ENCODE data around the gene RILP.

RILP gene

GRCh38 chr17:1627182-1627981, 22.3 kb downstream of the RILP start:
- Histone ChIP-seq H3K4me3 (replicated peaks; ENCODE audit: low read depth, low read length) (peak overlapping the region; percentile 84), H3K27me3 (replicated peaks; ENCODE audit: control insufficient read depth, insufficient read depth, low read length) (no peaks in the 10 kb centered on the region), H3K36me3 (ENCODE audit: control insufficient read depth, insufficient read depth, low read length) (peaks cover 4% of the 10 kb centered on the region)
- TF ChIP-seq CTCF (IDR thresholded peaks at IDR 0.05; ENCODE audit: insufficient read depth, low read length, poor library complexity, severe bottlenecking), result no peak
- peak; percentile 66 for DNase-seq (ENCODE audit: extremely low read depth, insufficient read length)

GRCh38 chr17:1626333-1626732, 23.3 kb downstream of the RILP start:
- DNase-seq (ENCODE audit: extremely low read depth, insufficient read length), result no peak
- H3K36me3 ChIP-seq (ENCODE audit: control insufficient read depth, insufficient read depth, low read length), result peaks cover 8% of the 10 kb centered on the region
- peak overlapping the region; percentile 84 for H3K4me3 ChIP-seq (replicated peaks; ENCODE audit: low read depth, low read length)
- H3K27me3 ChIP-seq (replicated peaks; ENCODE audit: control insufficient read depth, insufficient read depth, low read length), result no peaks in the 10 kb centered on the region
- no peak for TF ChIP-seq CTCF (IDR thresholded peaks at IDR 0.05; ENCODE audit: insufficient read depth, low read length, poor library complexity, severe bottlenecking)

- no peak for DNase-seq (ENCODE audit: extremely low read depth, insufficient read length)
- H3K4me3 ChIP-seq (replicated peaks; ENCODE audit: low read depth, low read length), result peak overlapping the region; percentile 2; the same call in 1 of the 2 replicates
Measured at GRCh38 chr17:1625581-1625980, 24.1 kb downstream of the RILP start.

GRCh38 chr17:1625053-1625452, 24.6 kb downstream of the RILP start:
- Histone ChIP-seq H3K27me3 (replicated peaks; ENCODE audit: control insufficient read depth, insufficient read depth, low read length) (no peaks in the 10 kb centered on the region), H3K4me3 (replicated peaks; ENCODE audit: low read depth, low read length) (peak overlapping the region; percentile 2; the same call in 1 of the 2 replicates), H3K36me3 (ENCODE audit: control insufficient read depth, insufficient read depth, low read length) (peaks cover 9% of the 10 kb centered on the region)
- no peak for DNase-seq (ENCODE audit: extremely low read depth, insufficient read length)
- no peak for TF ChIP-seq CTCF (IDR thresholded peaks at IDR 0.05; ENCODE audit: insufficient read depth, low read length, poor library complexity, severe bottlenecking)

More at GRCh38 chr17:1625581-1625980, 24.1 kb downstream of the RILP start:
- TF ChIP-seq CTCF (IDR thresholded peaks at IDR 0.05; ENCODE audit: insufficient read depth, low read length, poor library complexity, severe bottlenecking), result no peak
- H3K27me3 ChIP-seq (replicated peaks; ENCODE audit: control insufficient read depth, insufficient read depth, low read length), result no peaks in the 10 kb centered on the region
- H3K36me3 ChIP-seq (ENCODE audit: control insufficient read depth, insufficient read depth, low read length), result peaks cover 8% of the 10 kb centered on the region

GRCh38 chr17:1624650-1625049, 25.0 kb downstream of the RILP start:
- no peak for DNase-seq (ENCODE audit: extremely low read depth, insufficient read length)
- H3K4me3 ChIP-seq (replicated peaks; ENCODE audit: low read depth, low read length), result no peak overlapping the region
- H3K27me3 ChIP-seq (replicated peaks; ENCODE audit: control insufficient read depth, insufficient read depth, low read length), result no peaks in the 10 kb centered on the region
- H3K36me3 ChIP-seq (ENCODE audit: control insufficient read depth, insufficient read depth, low read length), result peaks cover 9% of the 10 kb centered on the region
- TF ChIP-seq CTCF (IDR thresholded peaks at IDR 0.05; ENCODE audit: insufficient read depth, low read length, poor library complexity, severe bottlenecking), result no peak
